ENCODE data around the gene TRIM14. TPM values are rescaled to one million over a fixed set of nuclear protein-coding genes. Genes with fewer than 3 reads are reported as not detected.

Gene TRIM14
- polyA plus RNA-seq, 2 donors = 9.3 to 12.2 TPM

- Histone ChIP-seq H3K4me3 (ENCODE audit: low read depth in 1 of 2, low read length in 2 of 2) (no peak overlapping the region), H3K4me1 (ENCODE audit: control insufficient read depth in 2 of 2, insufficient read depth in 2 of 2, low read length in 1 of 2) (peaks cover 0 to 8% of the 10 kb centered on the region in 2 donors), H3K36me3 (ENCODE audit: control insufficient read depth in 2 of 2, insufficient read depth in 2 of 2, low read length in 1 of 2) (peaks cover 4 to 7% of the 10 kb centered on the region in 2 donors), H3K9me3 (ENCODE audit: control insufficient read depth in 2 of 2, insufficient read depth in 1 of 2, low read depth in 1 of 2, low read length in 1 of 2) (no peaks in the 10 kb centered on the region), H3K27ac (ENCODE audit: low read depth in 2 of 2, low read length in 1 of 2) (no peak overlapping the region), H3K27me3 (ENCODE audit: control insufficient read depth in 1 of 2, insufficient read depth in 2 of 2, low read length in 2 of 2) (no peaks in the 10 kb centered on the region)
- WGBS, 2 donors = 92 to 96% methylated on average over 2 of the region's 2 CpGs
These were observed 51.8 kb downstream of the TRIM14 start for GRCh38 chr9:98067184-98067583.

- 71 to 77% methylated on average over 3 of the region's 3 CpGs for WGBS, 2 donors
- no peaks in the 10 kb centered on the region for H3K4me1 ChIP-seq (ENCODE audit: control insufficient read depth in 2 of 2, insufficient read depth in 2 of 2, low read length in 1 of 2)
- peaks cover 7 to 9% of the 10 kb centered on the region in 2 donors for H3K36me3 ChIP-seq (ENCODE audit: control insufficient read depth in 2 of 2, insufficient read depth in 2 of 2, low read length in 1 of 2)
- H3K9me3 ChIP-seq (ENCODE audit: control insufficient read depth in 2 of 2, insufficient read depth in 1 of 2, low read depth in 1 of 2, low read length in 1 of 2) = no peaks in the 10 kb centered on the region
- no peak overlapping the region for H3K27ac ChIP-seq (ENCODE audit: low read depth in 2 of 2, low read length in 1 of 2)
- no peaks in the 10 kb centered on the region for H3K27me3 ChIP-seq (ENCODE audit: control insufficient read depth in 1 of 2, insufficient read depth in 2 of 2, low read length in 2 of 2)
- no peak overlapping the region for H3K4me3 ChIP-seq (ENCODE audit: low read depth in 1 of 2, low read length in 2 of 2)
These were observed 52.8 kb downstream of the TRIM14 start for GRCh38 chr9:98066235-98066634.

- 91 to 93% methylated on average over 8 of the region's 8 CpGs for WGBS, 2 donors
- Histone ChIP-seq H3K9me3 (ENCODE audit: control insufficient read depth in 2 of 2, insufficient read depth in 1 of 2, low read depth in 1 of 2, low read length in 1 of 2) (no peaks in the 10 kb centered on the region), H3K36me3 (ENCODE audit: control insufficient read depth in 2 of 2, insufficient read depth in 2 of 2, low read length in 1 of 2) (peaks cover 7 to 14% of the 10 kb centered on the region in 2 donors), H3K27me3 (ENCODE audit: control insufficient read depth in 1 of 2, insufficient read depth in 2 of 2, low read length in 2 of 2) (no peaks in the 10 kb centered on the region), H3K27ac (ENCODE audit: low read depth in 2 of 2, low read length in 1 of 2) (no peak overlapping the region), H3K4me3 (ENCODE audit: low read depth in 1 of 2, low read length in 2 of 2) (no peak overlapping the region), H3K4me1 (ENCODE audit: control insufficient read depth in 2 of 2, insufficient read depth in 2 of 2, low read length in 1 of 2) (no peaks in the 10 kb centered on the region)
These were observed 54.2 kb downstream of the TRIM14 start for GRCh38 chr9:98064623-98065392.

GRCh38 chr9:98062161-98062560 lies 56.9 kb downstream of the TRIM14 start:
- peaks cover 7 to 14% of the 10 kb centered on the region in 2 donors for H3K36me3 ChIP-seq (ENCODE audit: control insufficient read depth in 2 of 2, insufficient read depth in 2 of 2, low read length in 1 of 2)

GRCh38 chr9:98057138-98057799 lies 61.8 kb downstream of the TRIM14 start:
- peak overlapping the region; percentile 75 to 86 for H3K4me3 ChIP-seq (ENCODE audit: low read depth in 1 of 2, low read length in 2 of 2)
- WGBS, 2 donors = 5 to 7% methylated on average over 14 of the region's 14 CpGs
- H3K27me3 ChIP-seq (ENCODE audit: control insufficient read depth in 1 of 2, insufficient read depth in 2 of 2, low read length in 2 of 2) = no peaks in the 10 kb centered on the region
- no peaks in the 10 kb centered on the region for H3K9me3 ChIP-seq (ENCODE audit: control insufficient read depth in 2 of 2, insufficient read depth in 1 of 2, low read depth in 1 of 2, low read length in 1 of 2)
- H3K4me1 ChIP-seq (ENCODE audit: control insufficient read depth in 2 of 2, insufficient read depth in 2 of 2, low read length in 1 of 2) = peaks cover 0 to 3% of the 10 kb centered on the region in 2 donors
- peak overlapping the region; percentile 98 for H3K27ac ChIP-seq (ENCODE audit: low read depth in 2 of 2, low read length in 1 of 2)
- peaks cover 0 to 10% of the 10 kb centered on the region in 2 donors for H3K36me3 ChIP-seq (ENCODE audit: control insufficient read depth in 2 of 2, insufficient read depth in 2 of 2, low read length in 1 of 2)

More at GRCh38 chr9:98062161-98062560, 56.9 kb downstream of the TRIM14 start:
- H3K4me3 ChIP-seq (ENCODE audit: low read depth in 1 of 2, low read length in 2 of 2) = no peak overlapping the region
- H3K27me3 ChIP-seq (ENCODE audit: control insufficient read depth in 1 of 2, insufficient read depth in 2 of 2, low read length in 2 of 2) = no peaks in the 10 kb centered on the region
- H3K9me3 ChIP-seq (ENCODE audit: control insufficient read depth in 2 of 2, insufficient read depth in 1 of 2, low read depth in 1 of 2, low read length in 1 of 2) = no peaks in the 10 kb centered on the region
- H3K4me1 ChIP-seq (ENCODE audit: control insufficient read depth in 2 of 2, insufficient read depth in 2 of 2, low read length in 1 of 2) = peaks cover 0 to 3% of the 10 kb centered on the region in 2 donors
- H3K27ac ChIP-seq (ENCODE audit: low read depth in 2 of 2, low read length in 1 of 2) = no peak overlapping the region
- 90 to 91% methylated on average over 3 of the region's 3 CpGs for WGBS, 2 donors

GRCh38 chr9:98056269-98057137 lies 62.5 kb downstream of the TRIM14 start, which contains the start of gene NANS:
Gene NANS (plus strand): TSS chr9:98056732. CDS start chr9:98056809, 77 bp downstream.
- Histone ChIP-seq H3K9me3 (ENCODE audit: control insufficient read depth in 2 of 2, insufficient read depth in 1 of 2, low read depth in 1 of 2, low read length in 1 of 2) (no peaks in the 10 kb centered on the region), H3K27ac (ENCODE audit: low read depth in 2 of 2, low read length in 1 of 2) (peak within 1 kb of the TSS; percentile 98), H3K27me3 (ENCODE audit: control insufficient read depth in 1 of 2, insufficient read depth in 2 of 2, low read length in 2 of 2) (no peaks in the 10 kb centered on the region), H3K4me1 (ENCODE audit: control insufficient read depth in 2 of 2, insufficient read depth in 2 of 2, low read length in 1 of 2) (peaks cover 0 to 3% of the 10 kb centered on the region in 2 donors), H3K4me3 (ENCODE audit: low read depth in 1 of 2, low read length in 2 of 2) (peak within 1 kb of the TSS; percentile 75 to 86), H3K36me3 (ENCODE audit: control insufficient read depth in 2 of 2, insufficient read depth in 2 of 2, low read length in 1 of 2) (peaks cover 0 to 5% of the 10 kb centered on the region in 2 donors)
- WGBS, 2 donors = 0 to 1% methylated on average over 62 to 80 of the region's 80 CpGs

- Histone ChIP-seq H3K9me3 (ENCODE audit: control insufficient read depth in 2 of 2, insufficient read depth in 1 of 2, low read depth in 1 of 2, low read length in 1 of 2) (no peaks in the 10 kb centered on the region), H3K27ac (ENCODE audit: low read depth in 2 of 2, low read length in 1 of 2) (no peak overlapping the region), H3K36me3 (ENCODE audit: control insufficient read depth in 2 of 2, insufficient read depth in 2 of 2, low read length in 1 of 2) (no peaks in the 10 kb centered on the region), H3K4me1 (ENCODE audit: control insufficient read depth in 2 of 2, insufficient read depth in 2 of 2, low read length in 1 of 2) (peaks cover 0 to 3% of the 10 kb centered on the region in 2 donors), H3K4me3 (ENCODE audit: low read depth in 1 of 2, low read length in 2 of 2) (no peak overlapping the region), H3K27me3 (ENCODE audit: control insufficient read depth in 1 of 2, insufficient read depth in 2 of 2, low read length in 2 of 2) (no peaks in the 10 kb centered on the region)
- 95 to 98% methylated on average over 7 of the region's 7 CpGs for WGBS, 2 donors
These were observed 64.6 kb downstream of the TRIM14 start for GRCh38 chr9:98054376-98054951.

GRCh38 chr9:98050351-98050750 lies 68.7 kb downstream of the TRIM14 start:
- H3K4me1 ChIP-seq (ENCODE audit: control insufficient read depth in 2 of 2, insufficient read depth in 2 of 2, low read length in 1 of 2) = no peaks in the 10 kb centered on the region
- no peaks in the 10 kb centered on the region for H3K27me3 ChIP-seq (ENCODE audit: control insufficient read depth in 1 of 2, insufficient read depth in 2 of 2, low read length in 2 of 2)
- H3K36me3 ChIP-seq (ENCODE audit: control insufficient read depth in 2 of 2, insufficient read depth in 2 of 2, low read length in 1 of 2) = no peaks in the 10 kb centered on the region
- no peak overlapping the region for H3K4me3 ChIP-seq (ENCODE audit: low read depth in 1 of 2, low read length in 2 of 2)
- no peaks in the 10 kb centered on the region for H3K9me3 ChIP-seq (ENCODE audit: control insufficient read depth in 2 of 2, insufficient read depth in 1 of 2, low read depth in 1 of 2, low read length in 1 of 2)
- no peak overlapping the region for H3K27ac ChIP-seq (ENCODE audit: low read depth in 2 of 2, low read length in 1 of 2)
- 96% methylated on average over 4 of the region's 4 CpGs for WGBS, 2 donors

Data from esophagus (tissue), 2 donors.